Measurements from ENCODE around the gene CREB5. TPM values are rescaled to one million over a fixed set of nuclear protein-coding genes. Genes with fewer than 3 reads are reported as not detected.

CREB5 gene
- total and polyA plus RNA-seq, 9 donors: 0.71 to 15.0 (median 2.7) TPM

DNA sequence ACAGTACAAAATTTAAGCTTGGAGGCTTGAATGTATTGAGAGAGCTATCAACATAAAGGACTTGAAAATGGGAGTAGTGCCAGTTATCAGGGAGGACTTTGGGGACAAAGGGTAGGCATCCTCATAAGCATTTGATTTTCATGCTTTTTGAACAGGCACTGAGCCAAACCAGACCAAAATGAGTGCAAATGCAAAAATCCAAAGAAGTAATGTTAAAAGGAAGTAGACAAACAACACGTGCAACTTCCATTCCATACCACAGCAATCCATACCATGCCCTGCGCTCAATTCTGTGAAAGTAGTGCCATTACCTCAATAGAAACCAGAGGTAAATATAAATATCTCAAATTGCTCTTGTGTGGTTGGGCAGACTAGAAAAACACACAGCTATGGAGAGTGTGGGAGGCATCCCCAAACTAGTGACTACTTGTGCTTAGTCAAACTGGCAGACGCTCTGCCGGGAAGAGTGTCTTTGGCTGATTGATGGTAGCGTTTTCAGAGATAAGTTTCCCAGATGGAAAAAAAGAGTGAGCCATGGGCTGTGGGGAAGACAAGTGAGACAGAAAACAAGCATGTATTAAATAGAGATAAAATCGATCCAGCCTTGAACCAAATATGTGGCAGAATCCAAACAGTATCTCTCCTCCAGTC lies 161.5 kb downstream of the CREB5 start:
- Histone ChIP-seq H3K36me3 (no peaks in the 10 kb centered on the region), H3K4me3 (no peak overlapping the region), H3K9me3 (no peaks in the 10 kb centered on the region), H3K4me1 (ENCODE audit: insufficient read depth) (no peaks in the 10 kb centered on the region), H3K27me3 (no peaks in the 10 kb centered on the region), H3K27ac (no peak overlapping the region)
- WGBS, 3 donors: 10 to 21% (median 12%) methylated on average over 6 of the region's 6 CpGs
- TF ChIP-seq EP300 (IDR thresholded peaks at IDR 0.05) (no peak), CTCF (IDR thresholded peaks at IDR 0.05) (no peak), POLR2A (IDR thresholded peaks at IDR 0.05) (no peak)
- intact Hi-C loops (cut with DNase I): no loop called here
- no peak for DNase-seq

- TF ChIP-seq POLR2A (IDR thresholded peaks at IDR 0.05) (no peak), CTCF (IDR thresholded peaks at IDR 0.05) (no peak), EP300 (IDR thresholded peaks at IDR 0.05) (no peak)
- Histone ChIP-seq H3K27ac (no peak overlapping the region), H3K4me3 (no peak overlapping the region), H3K9me3 (no peaks in the 10 kb centered on the region), H3K27me3 (no peaks in the 10 kb centered on the region), H3K36me3 (no peaks in the 10 kb centered on the region), H3K4me1 (ENCODE audit: insufficient read depth) (no peaks in the 10 kb centered on the region)
- no peak for DNase-seq
- 89 to 93% (median 90%) methylated on average over 5 of the region's 5 CpGs for WGBS, 3 donors
- intact Hi-C loops (cut with DNase I): no loop called here
These were observed 162.9 kb downstream of the CREB5 start for GRCh38 chr7:28575241-28575643.

DNA sequence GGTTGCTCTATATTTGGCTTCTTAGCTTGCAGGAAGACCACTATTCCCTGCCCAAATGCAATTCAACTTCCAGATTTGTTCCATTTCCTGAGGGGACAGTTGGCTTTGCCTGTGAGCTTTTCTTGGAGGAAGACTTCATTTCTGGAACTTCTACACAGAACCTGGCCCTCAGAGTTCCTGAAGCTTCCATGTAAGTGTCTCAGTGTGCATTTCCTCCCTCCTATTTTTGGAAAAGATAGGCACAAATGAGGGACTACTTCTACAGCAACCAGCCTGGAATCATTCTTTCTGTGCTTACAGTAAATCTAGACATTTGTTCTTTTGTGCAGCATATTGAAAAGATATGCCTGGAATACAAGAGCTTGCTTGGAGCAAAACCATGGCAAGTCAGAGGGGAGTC lies 164.3 kb downstream of the CREB5 start:
- H3K4me3 ChIP-seq: no peak overlapping the region
- no peak for DNase-seq
- no peaks in the 10 kb centered on the region for H3K9me3 ChIP-seq
- no peaks in the 10 kb centered on the region for H3K4me1 ChIP-seq (ENCODE audit: insufficient read depth)
- no peaks in the 10 kb centered on the region for H3K36me3 ChIP-seq
- no peak overlapping the region for H3K27ac ChIP-seq
- TF ChIP-seq CTCF (IDR thresholded peaks at IDR 0.05) (no peak), POLR2A (IDR thresholded peaks at IDR 0.05) (no peak), EP300 (IDR thresholded peaks at IDR 0.05) (no peak)
- intact Hi-C loops (cut with DNase I): no loop called here
- H3K27me3 ChIP-seq: no peaks in the 10 kb centered on the region

DNA sequence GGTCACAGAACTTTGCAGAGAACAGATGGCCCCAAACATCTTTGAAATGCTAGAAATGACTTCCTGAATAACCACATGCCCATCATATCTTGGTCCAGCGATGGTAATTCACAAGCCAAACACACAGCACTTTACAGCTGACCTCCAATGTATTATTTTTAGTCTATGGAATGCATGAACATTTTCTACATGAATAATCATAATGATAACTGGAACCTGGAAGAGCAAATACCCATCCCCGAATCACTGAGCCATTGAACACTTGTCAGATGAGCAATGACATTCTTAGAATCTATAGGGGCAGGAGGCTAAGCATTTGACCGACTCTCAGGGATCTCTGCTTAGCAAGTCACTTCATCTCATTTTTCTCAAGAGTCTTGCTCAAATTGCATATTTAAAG lies 167.3 kb downstream of the CREB5 start:
- H3K36me3 ChIP-seq: no peaks in the 10 kb centered on the region
- TF ChIP-seq EP300 (IDR thresholded peaks at IDR 0.05) (no peak), CTCF (IDR thresholded peaks at IDR 0.05) (no peak), POLR2A (IDR thresholded peaks at IDR 0.05) (no peak)
- intact Hi-C loops (cut with DNase I): no loop called here
- DNase-seq: no peak
- no peak overlapping the region for H3K4me3 ChIP-seq
- H3K9me3 ChIP-seq: no peaks in the 10 kb centered on the region
- 85 to 93% (median 91%) methylated on average over 3 of the region's 3 CpGs for whole genome bisulfite sequencing, 3 donors
- H3K4me1 ChIP-seq (ENCODE audit: insufficient read depth): no peaks in the 10 kb centered on the region
- no peaks in the 10 kb centered on the region for H3K27me3 ChIP-seq
- H3K27ac ChIP-seq: no peak overlapping the region

Measured in ovary (tissue), 9 donors.